ENCODE results near the gene LRRC46. TPM values are rescaled to one million over a fixed set of nuclear protein-coding genes. Genes with fewer than 3 reads are reported as not detected.

Gene LRRC46
- total RNA-seq, 1 donor from 2014 or later = 0.30 TPM

DNA sequence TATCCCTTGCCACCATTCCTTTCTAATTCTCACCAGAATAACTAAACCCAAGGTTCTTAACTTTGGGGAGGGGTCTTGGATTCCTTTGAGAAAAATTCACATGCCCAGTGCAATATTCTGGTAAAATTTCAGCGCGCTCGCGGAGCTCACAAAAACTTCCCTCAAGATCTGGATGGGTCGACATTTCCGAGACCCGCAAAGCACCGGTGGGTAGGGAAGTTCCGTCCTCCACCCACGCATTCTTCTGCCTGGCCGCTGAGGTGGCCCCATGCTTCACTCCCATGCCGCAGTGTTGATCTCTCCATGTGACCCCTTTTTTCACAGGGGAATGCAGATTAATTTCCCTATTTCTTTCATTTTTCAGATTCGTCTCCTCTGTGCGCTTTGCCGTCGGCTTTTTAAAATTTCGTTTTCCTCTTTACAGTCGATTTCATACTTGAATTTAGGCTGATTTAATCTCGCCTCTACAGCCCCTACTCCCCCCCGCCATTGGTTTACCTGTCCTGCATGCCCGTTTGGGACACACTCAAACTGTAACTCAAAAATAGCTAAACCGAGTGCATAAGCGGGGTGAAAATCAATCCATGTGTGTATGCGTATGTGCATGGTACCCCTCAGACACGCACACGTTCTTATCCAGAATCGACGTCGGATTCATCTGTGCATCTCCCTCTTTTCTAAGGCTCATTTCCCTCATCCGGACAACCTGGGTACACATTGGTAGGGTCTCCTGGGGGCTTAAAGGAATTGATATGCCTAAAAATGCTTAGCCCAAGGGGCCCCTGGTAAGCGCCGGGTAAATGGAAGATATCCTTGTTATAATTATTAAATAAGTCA lies 20.9 kb downstream of the LRRC46 start:
- Histone ChIP-seq H3K4me1 (ENCODE audit: insufficient read depth, low read length) (peaks cover 18% of the 10 kb centered on the region), H3K79me2 (ENCODE audit: insufficient read depth, low read length) (no peaks in the 10 kb centered on the region), H3K9me3 (ENCODE audit: insufficient read depth, low read depth, low read length) (no peaks in the 10 kb centered on the region), H3K27me3 (ENCODE audit: insufficient read depth, low read length) (peaks cover 76% of the 10 kb centered on the region), H4K20me1 (ENCODE audit: insufficient read depth, low read length) (no peaks in the 10 kb centered on the region), H3K36me3 (ENCODE audit: insufficient read depth, low read length) (no peaks in the 10 kb centered on the region), H2AFZ (ENCODE audit: low read depth, low read length) (no peak overlapping the region), H3K4me3 (ENCODE audit: insufficient read depth, low read depth, low read length) (no peak overlapping the region), H3K27ac (ENCODE audit: low read depth, low read length) (no peak overlapping the region), H3K4me2 (ENCODE audit: low read length) (peak overlapping the region; percentile 63), H3K9ac (ENCODE audit: low read length) (no peak overlapping the region)
- H3K4me3 Mint-ChIP-seq (ENCODE audit: unreplicated experiment) = peak overlapping the region; percentile 60
- no peak for FAIRE-seq
- peaks cover 3% of the 10 kb centered on the region for H3K36me3 Mint-ChIP-seq (ENCODE audit: low read depth, unreplicated experiment)
- H3K9me3 Mint-ChIP-seq (ENCODE audit: unreplicated experiment) = no peaks in the 10 kb centered on the region
- peaks cover 10% of the 10 kb centered on the region for H3K4me1 Mint-ChIP-seq (ENCODE audit: low read depth, unreplicated experiment)
- H3K27ac Mint-ChIP-seq (ENCODE audit: unreplicated experiment) = no peak overlapping the region
- peaks cover 69% of the 10 kb centered on the region for H3K27me3 Mint-ChIP-seq (ENCODE audit: low read depth, unreplicated experiment)
- DNase-seq (ENCODE audit: low read depth) = no peak
- TF ChIP-seq EZH2 (IDR thresholded peaks at IDR 0.05; ENCODE audit: insufficient read depth, low read length) = peak; percentile 55
- TF ChIP-seq, protein P1, sequence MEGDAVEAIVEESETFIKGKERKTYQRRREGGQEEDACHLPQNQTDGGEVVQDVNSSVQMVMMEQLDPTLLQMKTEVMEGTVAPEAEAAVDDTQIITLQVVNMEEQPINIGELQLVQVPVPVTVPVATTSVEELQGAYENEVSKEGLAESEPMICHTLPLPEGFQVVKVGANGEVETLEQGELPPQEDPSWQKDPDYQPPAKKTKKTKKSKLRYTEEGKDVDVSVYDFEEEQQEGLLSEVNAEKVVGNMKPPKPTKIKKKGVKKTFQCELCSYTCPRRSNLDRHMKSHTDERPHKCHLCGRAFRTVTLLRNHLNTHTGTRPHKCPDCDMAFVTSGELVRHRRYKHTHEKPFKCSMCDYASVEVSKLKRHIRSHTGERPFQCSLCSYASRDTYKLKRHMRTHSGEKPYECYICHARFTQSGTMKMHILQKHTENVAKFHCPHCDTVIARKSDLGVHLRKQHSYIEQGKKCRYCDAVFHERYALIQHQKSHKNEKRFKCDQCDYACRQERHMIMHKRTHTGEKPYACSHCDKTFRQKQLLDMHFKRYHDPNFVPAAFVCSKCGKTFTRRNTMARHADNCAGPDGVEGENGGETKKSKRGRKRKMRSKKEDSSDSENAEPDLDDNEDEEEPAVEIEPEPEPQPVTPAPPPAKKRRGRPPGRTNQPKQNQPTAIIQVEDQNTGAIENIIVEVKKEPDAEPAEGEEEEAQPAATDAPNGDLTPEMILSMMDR (IDR thresholded peaks at IDR 0.05; ENCODE audit: insufficient read depth, low read depth, low read length) = no peak

- H3K4me2 ChIP-seq (ENCODE audit: low read length) = no peak overlapping the region
- no peak overlapping the region for H3K4me3 Mint-ChIP-seq (ENCODE audit: unreplicated experiment)
- DNase-seq (ENCODE audit: low read depth) (no peak), FAIRE-seq (no peak)
- peaks cover 18% of the 10 kb centered on the region for H3K4me1 ChIP-seq (ENCODE audit: insufficient read depth, low read length)
- no peaks in the 10 kb centered on the region for H3K9me3 Mint-ChIP-seq (ENCODE audit: unreplicated experiment)
- no peaks in the 10 kb centered on the region for H3K36me3 ChIP-seq (ENCODE audit: insufficient read depth, low read length)
- no peak overlapping the region for H3K4me3 ChIP-seq (ENCODE audit: insufficient read depth, low read depth, low read length)
- H3K27ac Mint-ChIP-seq (ENCODE audit: unreplicated experiment) = no peak overlapping the region
- H3K27ac ChIP-seq (ENCODE audit: low read depth, low read length) = no peak overlapping the region
- peaks cover 64% of the 10 kb centered on the region for H3K27me3 ChIP-seq (ENCODE audit: insufficient read depth, low read length)
- H3K27me3 Mint-ChIP-seq (ENCODE audit: low read depth, unreplicated experiment) = peaks cover 65% of the 10 kb centered on the region
- peaks cover 10% of the 10 kb centered on the region for H3K4me1 Mint-ChIP-seq (ENCODE audit: low read depth, unreplicated experiment)
- H2AFZ ChIP-seq (ENCODE audit: low read depth, low read length) = no peak overlapping the region
- H3K9ac ChIP-seq (ENCODE audit: low read length) = no peak overlapping the region
- H4K20me1 ChIP-seq (ENCODE audit: insufficient read depth, low read length) = no peaks in the 10 kb centered on the region
- no peaks in the 10 kb centered on the region for H3K79me2 ChIP-seq (ENCODE audit: insufficient read depth, low read length)
- peaks cover 3% of the 10 kb centered on the region for H3K36me3 Mint-ChIP-seq (ENCODE audit: low read depth, unreplicated experiment)
- no peaks in the 10 kb centered on the region for H3K9me3 ChIP-seq (ENCODE audit: insufficient read depth, low read depth, low read length)
- TF ChIP-seq EZH2 (IDR thresholded peaks at IDR 0.05; ENCODE audit: insufficient read depth, low read length) = no peak
- TF ChIP-seq, protein P1 (IDR thresholded peaks at IDR 0.05; ENCODE audit: insufficient read depth, low read depth, low read length) = no peak
These were observed 22.1 kb downstream of the LRRC46 start for GRCh38 chr17:47853616-47854015.

- H3K27ac ChIP-seq (ENCODE audit: low read depth, low read length) = no peak overlapping the region
- Mint-ChIP-seq H3K9me3 (ENCODE audit: unreplicated experiment) (no peaks in the 10 kb centered on the region), H3K4me1 (ENCODE audit: low read depth, unreplicated experiment) (peaks cover 10% of the 10 kb centered on the region), H3K4me3 (ENCODE audit: unreplicated experiment) (no peak overlapping the region), H3K27me3 (ENCODE audit: low read depth, unreplicated experiment) (peaks cover 55% of the 10 kb centered on the region), H3K36me3 (ENCODE audit: low read depth, unreplicated experiment) (peaks cover 3% of the 10 kb centered on the region), H3K27ac (ENCODE audit: unreplicated experiment) (no peak overlapping the region)
- H3K36me3 ChIP-seq (ENCODE audit: insufficient read depth, low read length) = no peaks in the 10 kb centered on the region
- no peak overlapping the region for H3K4me3 ChIP-seq (ENCODE audit: insufficient read depth, low read depth, low read length)
- no peak overlapping the region for H3K9ac ChIP-seq (ENCODE audit: low read length)
- H3K27me3 ChIP-seq (ENCODE audit: insufficient read depth, low read length) = peaks cover 50% of the 10 kb centered on the region
- no peak for TF ChIP-seq EZH2 (IDR thresholded peaks at IDR 0.05; ENCODE audit: insufficient read depth, low read length)
- TF ChIP-seq, protein P1 (IDR thresholded peaks at IDR 0.05; ENCODE audit: insufficient read depth, low read depth, low read length) = no peak
- H3K4me1 ChIP-seq (ENCODE audit: insufficient read depth, low read length) = peaks cover 15% of the 10 kb centered on the region
- DNase-seq (ENCODE audit: low read depth) = no peak
- no peaks in the 10 kb centered on the region for H4K20me1 ChIP-seq (ENCODE audit: insufficient read depth, low read length)
- H3K79me2 ChIP-seq (ENCODE audit: insufficient read depth, low read length) = no peaks in the 10 kb centered on the region
- no peaks in the 10 kb centered on the region for H3K9me3 ChIP-seq (ENCODE audit: insufficient read depth, low read depth, low read length)
- H2AFZ ChIP-seq (ENCODE audit: low read depth, low read length) = no peak overlapping the region
- H3K4me2 ChIP-seq (ENCODE audit: low read length) = peak overlapping the region; percentile 2
- no peak for FAIRE-seq
These were observed 24.3 kb downstream of the LRRC46 start for GRCh38 chr17:47855737-47856136.
